KMS-11 (cell line): ENCODE results near the gene ZBTB34.

Source experiments
- H2AFZ ChIP-seq: fragments of 200-600 bp; sonication (generic); 2 replicates; pipeline ENCODE4 v1.6.1; 2016; ENCODE audit warnings: antibody characterized with exemption, mixed run types, low read depth
- H3K27ac ChIP-seq: fragments of 200-600 bp; sonication (generic); 2 replicates; pipeline ENCODE4 v1.6.1; 2016; ENCODE audit warnings: mild to moderate bottlenecking, mixed run types
- H3K27me3 ChIP-seq: fragments of 200-600 bp; sonication (generic); 2 replicates; pipeline ENCODE4 v1.6.1; 2017; ENCODE audit warnings: mild to moderate bottlenecking, low read depth, mixed run types, moderate library complexity; ENCODE audit not compliant: insufficient read depth
- H3K36me3 ChIP-seq: fragments of 200-600 bp; sonication (generic); 2 replicates; pipeline ENCODE4 v1.6.1; 2017; ENCODE audit warnings: mild to moderate bottlenecking, mixed run types; ENCODE audit not compliant: insufficient read depth
- H3K4me1 ChIP-seq: fragments of 200-600 bp; sonication (generic); 2 replicates; pipeline ENCODE4 v1.6.1; 2016; ENCODE audit warnings: mild to moderate bottlenecking, low read depth, mixed run types; ENCODE audit not compliant: poor library complexity, severe bottlenecking
- H3K4me2 ChIP-seq: fragments of 200-600 bp; sonication (generic); 2 replicates; pipeline ENCODE4 v1.7.0; 2016; ENCODE audit warnings: mild to moderate bottlenecking, mixed run types
- H3K4me3 ChIP-seq: fragments of 200-600 bp; sonication (generic); IDR thresholded peaks from 2 replicates; pipeline ENCODE4 v1.6.1; 2017; ENCODE audit warnings: low read depth, low read length, mixed read lengths; ENCODE audit not compliant: insufficient read depth
- H3K79me2 ChIP-seq: fragments of 200-600 bp; sonication (generic); 2 replicates; pipeline ENCODE4 v1.6.1; 2016; ENCODE audit warnings: low read depth, mixed run types; ENCODE audit not compliant: insufficient read depth
- H3K9ac ChIP-seq: fragments of 200-600 bp; sonication (generic); 2 replicates; pipeline ENCODE4 v1.6.1; 2016; ENCODE audit warnings: mild to moderate bottlenecking, mixed run types
- H4K20me1 ChIP-seq: fragments of 200-600 bp; sonication (generic); 2 replicates; pipeline ENCODE4 v1.6.1; 2016; ENCODE audit warnings: mild to moderate bottlenecking, mixed run types; ENCODE audit not compliant: insufficient read depth
- TF ChIP-seq, protein P1 (sequence below): fragments of 200-600 bp; sonication (generic); conservative IDR thresholded peaks from 2 replicates; pipeline ENCODE4 v1.6.1; 2017; ENCODE audit warnings: low read depth, mild to moderate bottlenecking, antibody characterized with exemption, low read length, moderate library complexity, mixed read lengths

Gene ZBTB34

GRCh38 chr9:126829035-126829434 lies 31.4 kb upstream of the ZBTB34 start:
- peaks cover 4% of the 10 kb centered on the region; the same call in 1 of the 2 replicates for H3K79me2 ChIP-seq
- peaks cover 12% of the 10 kb centered on the region for H3K4me1 ChIP-seq
- H3K4me2 ChIP-seq: no peak overlapping the region
- H3K4me3 ChIP-seq: no peak overlapping the region
- H4K20me1 ChIP-seq: no peaks in the 10 kb centered on the region
- H3K9ac ChIP-seq: no peak overlapping the region
- no peak overlapping the region for H3K27ac ChIP-seq
- no peaks in the 10 kb centered on the region for H3K27me3 ChIP-seq
- TF ChIP-seq, protein P1, sequence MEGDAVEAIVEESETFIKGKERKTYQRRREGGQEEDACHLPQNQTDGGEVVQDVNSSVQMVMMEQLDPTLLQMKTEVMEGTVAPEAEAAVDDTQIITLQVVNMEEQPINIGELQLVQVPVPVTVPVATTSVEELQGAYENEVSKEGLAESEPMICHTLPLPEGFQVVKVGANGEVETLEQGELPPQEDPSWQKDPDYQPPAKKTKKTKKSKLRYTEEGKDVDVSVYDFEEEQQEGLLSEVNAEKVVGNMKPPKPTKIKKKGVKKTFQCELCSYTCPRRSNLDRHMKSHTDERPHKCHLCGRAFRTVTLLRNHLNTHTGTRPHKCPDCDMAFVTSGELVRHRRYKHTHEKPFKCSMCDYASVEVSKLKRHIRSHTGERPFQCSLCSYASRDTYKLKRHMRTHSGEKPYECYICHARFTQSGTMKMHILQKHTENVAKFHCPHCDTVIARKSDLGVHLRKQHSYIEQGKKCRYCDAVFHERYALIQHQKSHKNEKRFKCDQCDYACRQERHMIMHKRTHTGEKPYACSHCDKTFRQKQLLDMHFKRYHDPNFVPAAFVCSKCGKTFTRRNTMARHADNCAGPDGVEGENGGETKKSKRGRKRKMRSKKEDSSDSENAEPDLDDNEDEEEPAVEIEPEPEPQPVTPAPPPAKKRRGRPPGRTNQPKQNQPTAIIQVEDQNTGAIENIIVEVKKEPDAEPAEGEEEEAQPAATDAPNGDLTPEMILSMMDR: no peak
- H3K36me3 ChIP-seq: no peaks in the 10 kb centered on the region
- no peak overlapping the region for H2AFZ ChIP-seq

GRCh38 chr9:126830827-126831226 lies 29.6 kb upstream of the ZBTB34 start:
- Histone ChIP-seq H3K4me3 (no peak overlapping the region), H3K27me3 (no peaks in the 10 kb centered on the region), H4K20me1 (no peaks in the 10 kb centered on the region), H3K4me1 (peaks cover 22% of the 10 kb centered on the region), H3K4me2 (no peak overlapping the region), H3K9ac (no peak overlapping the region), H3K27ac (no peak overlapping the region), H2AFZ (no peak overlapping the region), H3K36me3 (0 out of 2 replicates have a peak, but pooled peaks cover 3% of the 10 kb centered on the region), H3K79me2 (peaks cover 4% of the 10 kb centered on the region; the same call in 1 of the 2 replicates)
- TF ChIP-seq, protein P1: no peak

GRCh38 chr9:126832440-126832839 lies 28.0 kb upstream of the ZBTB34 start:
- Histone ChIP-seq H3K4me2 (no peak overlapping the region), H3K27ac (no peak overlapping the region), H3K27me3 (no peaks in the 10 kb centered on the region), H3K36me3 (0 out of 2 replicates have a peak, but pooled peaks cover 4% of the 10 kb centered on the region), H3K4me1 (peaks cover 30% of the 10 kb centered on the region), H3K4me3 (no peak overlapping the region), H2AFZ (no peak overlapping the region), H4K20me1 (no peaks in the 10 kb centered on the region), H3K9ac (no peak overlapping the region), H3K79me2 (peaks cover 4% of the 10 kb centered on the region; the same call in 1 of the 2 replicates)
- TF ChIP-seq, protein P1: no peak

- H3K9ac ChIP-seq: no peak overlapping the region
- no peak overlapping the region for H3K4me2 ChIP-seq
- H4K20me1 ChIP-seq: no peaks in the 10 kb centered on the region
- H3K4me1 ChIP-seq: peaks cover 30% of the 10 kb centered on the region
- H3K79me2 ChIP-seq: no peaks in the 10 kb centered on the region; the same call in 1 of the 2 replicates
- no peak overlapping the region for H2AFZ ChIP-seq
- TF ChIP-seq, protein P1: no peak
- H3K27ac ChIP-seq: no peak overlapping the region
- no peaks in the 10 kb centered on the region for H3K27me3 ChIP-seq
- no peak overlapping the region for H3K4me3 ChIP-seq
- H3K36me3 ChIP-seq: 0 out of 2 replicates have a peak, but pooled peaks cover 4% of the 10 kb centered on the region
Observed at GRCh38 chr9:126833020-126833419, 27.4 kb upstream of the ZBTB34 start.
